Tibial nerve (tissue), 4 donors: ENCODE data around the gene ATP6AP1. TPM values are rescaled to one million over a fixed set of nuclear protein-coding genes. Genes with fewer than 3 reads are reported as not detected.

Experiments
- DNase-seq, 2 donors: peaks; one replicate each; pipeline ENCODE4 v3.0.0-alpha.2; 2019; ENCODE audit warnings: low spot score in 2 of 2
- H3K27ac ChIP-seq, 4 donors: fragments of 200-600 bp; sonication (generic) in 3 of 4; one replicate each; pipeline ENCODE4 v1.5.1; 2017 to 2019; ENCODE audit warnings: mild to moderate bottlenecking in 1 of 4
- H3K27me3 ChIP-seq, 2 donors: fragments of 200-600 bp; sonication (generic) in 1 of 2; one replicate each; pipeline versions ENCODE4 v1.5.1 to v1.6.0; 2017 to 2019
- H3K36me3 ChIP-seq, 3 donors: fragments of 200-600 bp; sonication (generic); one replicate each; pipeline ENCODE4 v1.5.1; 2018 to 2019
- H3K4me1 ChIP-seq, 4 donors: fragments of 200-600 bp; sonication (generic) in 3 of 4; one replicate each; pipeline ENCODE4 v1.5.1; 2017 to 2019
- H3K4me3 ChIP-seq, 4 donors: fragments of 200-600 bp; sonication (generic) in 3 of 4; one replicate each; pipeline ENCODE4 v1.5.1; 2017 to 2019; ENCODE audit warnings: mild to moderate bottlenecking in 1 of 4, moderate library complexity in 1 of 4
- H3K9me3 ChIP-seq, 4 donors: fragments of 200-600 bp; sonication (generic) in 3 of 4; one replicate each; pipeline ENCODE4 v1.5.1; 2017 to 2019
- CTCF ChIP-seq, 5 experiments: fragments of 200-600 bp in 3 of 5; fragments of 450-650 bp in 2 of 5; sonication (generic) in 3 of 5; IDR thresholded peaks; one replicate each; pipeline ENCODE4 v1.5.1; 2016 to 2019; ENCODE audit warnings: antibody characterized with exemption in 5 of 5, mild to moderate bottlenecking in 3 of 5, moderate library complexity in 2 of 5
- EP300 ChIP-seq, 2 donors: sonication (generic); formaldehyde crosslinking; IDR thresholded peaks; one replicate each; pipeline ENCODE4 v1.6.1; 2017; ENCODE audit warnings: antibody characterized with exemption in 2 of 2, mild to moderate bottlenecking in 1 of 2
- POLR2A ChIP-seq, 2 donors: fragments of 450-650 bp; IDR thresholded peaks; one replicate each; pipeline ENCODE4 v1.6.1; 2017; ENCODE audit warnings: antibody characterized with exemption in 2 of 2, mild to moderate bottlenecking in 2 of 2, moderate library complexity in 2 of 2
- WGBS, 2 donors: methylation state at CpG; one replicate each; pipeline ENCODE4 v1.1.5; 2018; 5-methylcytosine and 5-hydroxymethylcytosine counted together
- total RNA-seq, 4 donors: library from RNA; depleted of rRNA; stranded (reverse); fragments of >200 nt; gene quantifications; one replicate each; pipeline ENCODE4 v1.1.0, GENCODE V29; 2016

Gene ATP6AP1
- total RNA-seq, 4 donors from 2014 or later: 42.9 to 59.7 (median 50.4) TPM

DNA sequence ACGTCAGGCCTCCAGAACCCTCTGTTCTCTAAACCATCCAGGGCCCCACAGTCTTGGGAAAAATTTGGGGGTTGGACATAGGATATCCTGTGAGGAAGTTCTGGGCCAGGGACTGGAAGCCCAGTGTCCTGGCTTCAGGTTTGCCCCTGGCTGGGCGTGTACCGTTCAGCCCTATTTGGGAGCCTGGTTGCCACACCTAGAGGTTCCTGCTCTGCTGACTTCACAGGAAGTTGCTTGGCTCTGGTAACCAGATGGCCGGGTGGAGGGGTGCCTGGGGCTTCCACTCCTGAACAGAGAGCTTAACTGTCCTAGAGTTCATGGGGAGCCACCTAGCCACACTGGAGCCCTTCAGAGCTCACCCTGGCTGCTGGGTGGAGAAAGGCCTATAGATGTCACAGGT lies 16.0 kb upstream of the ATP6AP1 start:
- 65% methylated on average over 4 of the region's 4 CpGs; no CpG with 5 or more reads in 1 of the 2 donors for WGBS, 2 donors

DNA sequence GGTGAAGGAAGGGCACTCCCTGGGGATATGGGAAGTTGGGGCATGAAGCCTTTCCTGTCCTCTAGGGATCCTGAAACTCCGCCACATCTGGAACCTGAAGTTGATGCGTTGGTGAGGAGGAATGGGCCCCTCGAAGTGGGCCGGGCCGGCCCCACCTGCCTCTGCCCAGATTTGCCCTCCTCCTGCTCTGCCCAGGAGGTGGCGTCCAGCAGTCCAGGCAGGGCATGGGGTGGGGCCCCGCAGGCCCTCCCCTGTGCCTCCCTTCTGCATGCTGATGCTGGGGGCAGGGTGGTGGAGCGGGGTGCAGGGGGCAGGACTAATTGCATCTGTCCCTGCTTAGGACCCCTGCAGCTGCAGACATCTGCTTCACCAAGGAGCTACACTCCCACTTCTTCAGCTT lies 15.3 kb upstream of the ATP6AP1 start:
- 81% methylated on average over 8 of the region's 8 CpGs; no CpG with 5 or more reads in 1 of the 2 donors for WGBS, 2 donors
- Histone ChIP-seq H3K4me1 (peaks cover 0 to 23% (median 0%) of the 10 kb centered on the region in 4 donors), H3K4me3 (no peak overlapping the region), H3K27ac (peak overlapping the region in 1 of 4 donors; percentile 97), H3K27me3 (no peaks in the 10 kb centered on the region), H3K9me3 (no peaks in the 10 kb centered on the region), H3K36me3 (peaks cover 0 to 9% (median 0%) of the 10 kb centered on the region in 3 donors)
- DNase-seq: no peak
- TF ChIP-seq POLR2A (IDR thresholded peaks at IDR 0.05) (no peak), CTCF (IDR thresholded peaks at IDR 0.05) (no peak), EP300 (IDR thresholded peaks at IDR 0.05) (no peak)

More for the DNA sequence above, 16.0 kb upstream of the ATP6AP1 start:
- peaks cover 0 to 9% (median 0%) of the 10 kb centered on the region in 3 donors for H3K36me3 ChIP-seq
- H3K9me3 ChIP-seq: no peaks in the 10 kb centered on the region
- peak overlapping the region; percentile 55 to 89 (median 68) for H3K4me3 ChIP-seq
- TF ChIP-seq EP300 (IDR thresholded peaks at IDR 0.05): no peak
- TF ChIP-seq POLR2A (IDR thresholded peaks at IDR 0.05): no peak
- no peak for TF ChIP-seq CTCF (IDR thresholded peaks at IDR 0.05)
- peaks cover 0 to 26% (median 0%) of the 10 kb centered on the region in 4 donors for H3K4me1 ChIP-seq
- no peaks in the 10 kb centered on the region for H3K27me3 ChIP-seq
- peak overlapping the region; percentile 90 to 97 (median 94) for H3K27ac ChIP-seq
- DNase-seq: no peak

DNA sequence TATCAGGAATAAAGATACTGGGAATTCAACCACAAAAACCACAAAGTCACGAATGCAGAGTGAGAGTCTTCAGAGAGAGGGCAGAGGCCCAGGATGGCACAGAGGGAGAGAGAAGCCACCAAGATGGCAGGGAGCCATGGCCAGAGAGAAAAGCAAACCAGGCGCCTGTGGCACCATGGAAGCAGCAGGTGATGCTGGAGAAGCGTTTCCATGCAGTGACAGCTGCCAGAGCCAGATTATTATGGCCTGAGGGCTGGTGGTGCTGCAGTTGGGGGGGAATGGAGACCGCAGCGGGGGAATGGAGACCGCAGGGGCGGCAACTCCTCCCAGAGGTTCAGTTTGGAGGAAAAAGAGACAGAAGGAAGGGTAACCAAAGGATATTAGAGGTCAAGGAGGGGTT lies 11.3 kb upstream of the ATP6AP1 start:
- WGBS, 2 donors: 58 to 70% methylated on average over 7 of the region's 7 CpGs
- H3K27ac ChIP-seq: no peak overlapping the region
- H3K4me1 ChIP-seq: peaks cover 0 to 11% (median 0%) of the 10 kb centered on the region in 4 donors
- peaks cover 0 to 29% (median 2%) of the 10 kb centered on the region in 3 donors for H3K36me3 ChIP-seq
- DNase-seq: no peak
- H3K27me3 ChIP-seq: no peaks in the 10 kb centered on the region
- TF ChIP-seq EP300 (IDR thresholded peaks at IDR 0.05) (no peak), CTCF (IDR thresholded peaks at IDR 0.05) (no peak), POLR2A (IDR thresholded peaks at IDR 0.05) (no peak)
- no peak overlapping the region for H3K4me3 ChIP-seq
- no peaks in the 10 kb centered on the region for H3K9me3 ChIP-seq

GRCh38 chrX:154419189-154419588 lies 9.3 kb upstream of the ATP6AP1 start:
- no peaks in the 10 kb centered on the region for H3K27me3 ChIP-seq
- H3K9me3 ChIP-seq: no peaks in the 10 kb centered on the region
- H3K27ac ChIP-seq: peak overlapping the region in 1 of 4 donors; percentile 63
- no peaks in the 10 kb centered on the region for H3K4me1 ChIP-seq
- H3K36me3 ChIP-seq: peaks cover 0 to 20% (median 2%) of the 10 kb centered on the region in 3 donors
- no peak for DNase-seq
- TF ChIP-seq POLR2A (IDR thresholded peaks at IDR 0.05) (no peak), CTCF (IDR thresholded peaks at IDR 0.05) (no peak), EP300 (IDR thresholded peaks at IDR 0.05) (no peak)
- H3K4me3 ChIP-seq: no peak overlapping the region
- 85 to 90% methylated on average over 5 to 8 of the region's 8 CpGs for WGBS, 2 donors

DNA sequence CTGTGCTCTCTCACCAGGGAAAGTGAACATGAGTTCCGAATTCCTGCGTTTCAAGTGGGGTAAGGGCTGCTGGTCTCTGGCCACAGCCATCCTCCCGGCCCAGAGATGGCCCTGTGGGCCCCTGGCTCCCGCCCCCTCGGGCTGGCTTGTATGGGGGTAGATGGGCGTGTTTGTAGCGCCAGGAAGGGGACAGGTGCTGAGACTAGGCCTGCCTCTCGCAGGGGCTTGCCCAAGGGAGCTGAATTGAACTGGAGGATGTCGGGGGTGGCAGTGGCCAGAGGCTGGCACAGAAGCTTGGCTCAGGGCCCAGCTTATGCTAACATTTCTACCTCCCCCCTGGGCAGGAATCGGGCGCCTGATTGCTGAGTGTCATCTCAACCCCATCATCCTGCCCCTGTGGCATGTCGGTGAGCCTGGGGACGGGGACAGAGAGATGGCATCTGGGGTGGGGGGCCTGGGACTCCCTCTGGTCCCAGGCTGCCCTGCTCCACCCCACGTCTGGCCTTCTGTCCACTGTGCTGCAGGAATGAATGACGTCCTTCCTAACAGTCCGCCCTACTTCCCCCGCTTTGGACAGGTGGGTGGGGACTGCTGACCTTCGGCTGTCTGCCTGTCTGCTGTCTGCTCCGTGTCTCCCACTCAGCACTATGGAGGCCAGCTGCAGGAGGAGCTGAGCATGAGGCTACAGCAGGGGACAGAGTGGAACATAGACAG lies 8.6 kb upstream of the ATP6AP1 start:
- no peaks in the 10 kb centered on the region for H3K27me3 ChIP-seq
- H3K36me3 ChIP-seq: peaks cover 0 to 20% (median 2%) of the 10 kb centered on the region in 3 donors
- H3K27ac ChIP-seq: peak overlapping the region in 1 of 4 donors; percentile 63
- WGBS, 2 donors: 50 to 73% methylated on average over 1 to 19 of the region's 19 CpGs
- TF ChIP-seq CTCF (IDR thresholded peaks at IDR 0.05) (no peak), POLR2A (IDR thresholded peaks at IDR 0.05) (no peak)
- no peak for DNase-seq
- no peak overlapping the region for H3K4me3 ChIP-seq
- H3K9me3 ChIP-seq: no peaks in the 10 kb centered on the region
- H3K4me1 ChIP-seq: no peaks in the 10 kb centered on the region
